ENCODE results near the gene JAZF1.

JAZF1 gene

GRCh38 chr7:28008171-28008570, 172.4 kb downstream of the JAZF1 start:
- no peak for DNase-seq (ENCODE audit: low read depth)

GRCh38 chr7:28006491-28006890, 174.1 kb downstream of the JAZF1 start:
- DNase-seq (ENCODE audit: low read depth) = no peak

- no peak for DNase-seq (ENCODE audit: low read depth)
These were observed 174.8 kb downstream of the JAZF1 start for GRCh38 chr7:28005847-28006231.

- DNase-seq (ENCODE audit: low read depth) = no peak
These were observed 175.3 kb downstream of the JAZF1 start for GRCh38 chr7:28005075-28005846.

GRCh38 chr7:28003408-28003807, 177.2 kb downstream of the JAZF1 start:
- DNase-seq (ENCODE audit: low read depth) = no peak

GRCh38 chr7:28002638-28003037, 178.0 kb downstream of the JAZF1 start:
- DNase-seq (ENCODE audit: low read depth) = no peak

GRCh38 chr7:28001896-28002295, 178.7 kb downstream of the JAZF1 start:
- no peak for DNase-seq (ENCODE audit: low read depth)

GRCh38 chr7:27999829-28000228, 180.8 kb downstream of the JAZF1 start:
- no peak for DNase-seq (ENCODE audit: low read depth)

GRCh38 chr7:27998382-27998781, 182.2 kb downstream of the JAZF1 start:
- DNase-seq (ENCODE audit: low read depth) = no peak

- no peak for DNase-seq (ENCODE audit: low read depth)
These were observed 183.3 kb downstream of the JAZF1 start for GRCh38 chr7:27997188-27997707.

- DNase-seq (ENCODE audit: low read depth) = no peak
These were observed 184.5 kb downstream of the JAZF1 start for GRCh38 chr7:27996141-27996540.

- DNase-seq (ENCODE audit: low read depth) = no peak
These were observed 185.4 kb downstream of the JAZF1 start for GRCh38 chr7:27995228-27995627.

GRCh38 chr7:27994639-27995038, 186.0 kb downstream of the JAZF1 start:
- no peak for DNase-seq (ENCODE audit: low read depth)

- no peak for DNase-seq (ENCODE audit: low read depth)
These were observed 187.7 kb downstream of the JAZF1 start for GRCh38 chr7:27992755-27993493.

- DNase-seq (ENCODE audit: low read depth) = no peak
These were observed 188.5 kb downstream of the JAZF1 start for GRCh38 chr7:27992097-27992496.

GRCh38 chr7:27991006-27991528, 189.5 kb downstream of the JAZF1 start:
- no peak for DNase-seq (ENCODE audit: low read depth)

- no peak for DNase-seq (ENCODE audit: low read depth)
These were observed 204.1 kb downstream of the JAZF1 start for GRCh38 chr7:27976531-27976930.

- no peak for DNase-seq (ENCODE audit: low read depth)
These were observed 207.0 kb downstream of the JAZF1 start for GRCh38 chr7:27973625-27974024.

- no peak for DNase-seq (ENCODE audit: low read depth)
These were observed 208.3 kb downstream of the JAZF1 start for GRCh38 chr7:27972276-27972675.

- no peak for DNase-seq (ENCODE audit: low read depth)
These were observed 209.3 kb downstream of the JAZF1 start for GRCh38 chr7:27971171-27971812.

- no peak for DNase-seq (ENCODE audit: low read depth)
These were observed 210.2 kb downstream of the JAZF1 start for GRCh38 chr7:27970350-27970749.

- DNase-seq (ENCODE audit: low read depth) = no peak
These were observed 211.2 kb downstream of the JAZF1 start for GRCh38 chr7:27969346-27969745.

GRCh38 chr7:27967639-27968038, 213.0 kb downstream of the JAZF1 start:
- DNase-seq (ENCODE audit: low read depth) = no peak

All from GM04503 (cell line).